GM19240 (cell line): ENCODE results near the gene GTF2A1.

ENCODE experiments used
- DNase-seq: peaks from one replicate; pipeline ENCODE4 v3.0.0; 2011; ENCODE audit warnings: low spot score; ENCODE audit not compliant: insufficient read length

The GTF2A1 gene

GRCh38 chr14:81179631-81180030, 41.1 kb downstream of the GTF2A1 start:
- no peak for DNase-seq

DNA sequence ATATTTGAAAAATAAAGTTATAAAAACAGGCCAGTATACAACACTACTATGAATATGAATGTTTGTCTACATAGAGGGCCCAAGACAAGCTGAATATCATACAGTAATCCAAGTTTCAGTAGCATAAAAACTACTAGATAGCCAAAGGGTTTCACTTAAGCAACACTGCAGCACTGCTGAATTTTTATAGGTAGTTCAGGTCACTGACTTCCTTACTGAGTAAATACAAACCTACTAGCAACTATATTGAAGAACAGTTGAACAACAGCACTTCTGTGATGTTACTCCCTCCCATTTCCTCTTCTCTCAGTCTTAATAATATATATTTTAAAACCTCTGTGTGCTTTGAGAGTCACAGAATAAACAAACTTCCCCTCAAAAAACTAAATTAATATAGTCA, 42.7 kb downstream of the GTF2A1 start:
- no peak for DNase-seq

GRCh38 chr14:81177225-81177624, 43.5 kb downstream of the GTF2A1 start:
- DNase-seq, result no peak

- DNase-seq, result no peak
These were observed 44.5 kb downstream of the GTF2A1 start for GRCh38 chr14:81176241-81176640.

DNA sequence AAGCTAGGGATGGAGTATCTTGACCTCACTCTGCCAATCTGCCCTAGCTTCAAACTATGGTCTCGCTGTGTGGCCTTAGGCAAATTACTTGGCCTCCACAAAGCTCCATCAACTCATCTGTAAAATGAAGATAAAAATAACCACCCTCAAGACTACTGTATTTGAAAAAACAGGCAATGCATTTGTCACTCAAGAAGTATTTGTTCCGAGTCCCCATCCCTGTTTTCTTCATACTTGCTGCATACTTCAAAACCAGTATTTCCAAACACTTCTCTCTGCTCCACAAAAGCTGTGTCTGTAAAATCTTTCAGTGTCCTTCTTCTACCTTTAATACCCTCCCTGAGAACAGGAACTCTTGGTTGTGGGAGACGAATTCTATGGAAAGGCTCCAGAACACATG, 47.9 kb downstream of the GTF2A1 start:
- DNase-seq, result no peak

- no peak for DNase-seq
These were observed 48.4 kb downstream of the GTF2A1 start for GRCh38 chr14:81172353-81172752.

DNA sequence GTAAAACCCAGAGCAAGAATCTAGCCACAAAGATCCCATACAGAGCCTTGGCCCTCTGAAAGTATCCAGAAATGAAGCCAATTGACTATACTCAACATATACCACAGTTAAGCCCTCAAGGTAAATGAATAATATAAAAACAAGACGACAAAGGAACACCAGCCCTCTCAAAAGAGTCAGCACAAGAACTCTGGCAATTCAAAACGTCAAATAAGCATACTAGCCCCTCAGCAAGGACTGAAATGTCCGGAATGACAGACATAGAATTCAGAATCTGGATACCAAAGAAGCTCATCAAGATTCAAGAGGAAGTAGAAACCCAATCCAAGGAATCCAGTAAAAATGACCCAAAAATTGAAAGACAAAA, 49.9 kb downstream of the GTF2A1 start:
- no peak for DNase-seq

- peak; percentile 34 for DNase-seq
These were observed 50.5 kb downstream of the GTF2A1 start for GRCh38 chr14:81170104-81170828.

DNA sequence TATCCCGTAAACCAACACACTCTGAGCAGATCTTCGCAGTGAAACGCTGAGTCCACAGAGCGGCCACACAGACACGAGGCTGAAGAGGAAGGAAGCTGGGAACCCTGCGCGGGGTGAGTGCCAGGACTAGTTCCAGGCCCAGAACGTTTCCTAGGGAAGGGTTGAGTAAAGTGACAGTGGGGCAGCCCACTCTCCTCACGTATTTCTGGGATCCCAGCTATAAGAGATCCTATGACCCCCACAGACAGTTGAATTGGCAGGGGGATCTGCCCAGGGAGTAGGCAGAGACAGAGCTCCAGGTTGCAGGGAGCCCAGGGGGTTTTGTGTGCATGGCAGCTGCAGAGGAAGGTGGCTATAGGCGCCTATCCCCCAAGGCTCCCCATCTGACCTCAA, 51.1 kb downstream of the GTF2A1 start:
- DNase-seq, result no peak

GRCh38 chr14:81169267-81169666, 51.5 kb downstream of the GTF2A1 start:
- DNase-seq, result no peak

DNA sequence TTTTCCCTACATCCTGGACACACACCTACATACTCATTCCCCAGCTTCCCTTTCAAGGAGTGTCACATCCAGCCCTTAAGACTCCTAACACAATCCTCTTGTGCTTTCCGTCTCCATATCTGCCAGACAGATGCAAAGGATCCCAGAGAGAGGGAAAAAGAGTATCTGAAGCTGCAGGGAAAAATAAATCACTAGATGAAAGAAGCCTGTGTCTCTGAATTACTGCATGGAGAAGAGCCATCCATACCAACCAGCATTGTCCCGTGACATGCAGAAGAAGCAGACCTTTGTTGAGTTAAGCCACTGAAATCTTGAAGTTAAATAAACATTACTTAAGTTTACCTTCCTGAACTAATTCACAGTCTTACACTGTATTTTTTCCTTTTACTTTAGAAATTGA, 54.6 kb downstream of the GTF2A1 start:
- DNase-seq, result no peak

DNA sequence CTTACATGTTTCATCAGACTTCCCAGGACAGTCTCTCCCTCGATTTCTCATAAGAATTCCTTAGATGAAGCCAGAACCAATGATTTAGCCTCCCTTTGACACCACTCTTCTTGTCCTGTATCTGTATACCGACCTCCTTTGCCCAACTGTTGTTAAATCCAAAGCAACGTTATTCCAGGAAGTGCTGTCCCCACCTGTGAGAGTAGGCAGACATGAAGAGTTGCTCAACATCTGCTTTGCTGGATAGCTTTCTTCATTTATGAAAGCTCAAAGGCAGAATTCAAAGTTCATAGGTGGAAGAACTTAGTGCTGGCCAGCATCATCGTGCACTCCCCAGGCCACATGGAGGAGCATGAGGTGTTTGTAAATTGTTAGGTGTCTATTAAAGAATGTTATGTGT, 55.6 kb downstream of the GTF2A1 start:
- DNase-seq, result no peak

- DNase-seq, result peak; percentile 25
These were observed 56.5 kb downstream of the GTF2A1 start for GRCh38 chr14:81164167-81164774.

GRCh38 chr14:81162941-81163340, 57.8 kb downstream of the GTF2A1 start:
- DNase-seq, result no peak

GRCh38 chr14:81161749-81162148, 59.0 kb downstream of the GTF2A1 start:
- DNase-seq, result no peak

GRCh38 chr14:81161088-81161487, 59.7 kb downstream of the GTF2A1 start:
- DNase-seq, result no peak

GRCh38 chr14:81157431-81157830, 63.3 kb downstream of the GTF2A1 start:
- DNase-seq, result no peak

DNA sequence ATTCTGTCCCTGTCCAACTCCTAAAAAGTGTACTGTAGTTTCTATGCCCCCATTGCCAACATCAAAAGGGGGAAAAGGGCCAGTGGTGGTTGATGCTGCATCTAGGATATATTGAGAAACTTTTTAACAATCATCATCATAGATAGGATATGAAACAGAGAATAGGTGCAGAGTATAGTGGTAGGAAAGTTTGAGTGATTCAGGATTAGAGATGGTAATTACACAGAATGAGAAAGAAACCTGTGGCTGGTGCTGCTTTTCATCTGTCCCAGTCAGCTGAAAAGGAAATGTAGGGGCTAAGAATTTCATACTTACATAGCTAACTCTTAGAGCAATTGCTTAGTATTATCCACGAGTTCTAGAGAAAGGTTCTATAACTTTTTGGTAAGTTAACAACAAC, 67.6 kb downstream of the GTF2A1 start:
- no peak for DNase-seq

DNA sequence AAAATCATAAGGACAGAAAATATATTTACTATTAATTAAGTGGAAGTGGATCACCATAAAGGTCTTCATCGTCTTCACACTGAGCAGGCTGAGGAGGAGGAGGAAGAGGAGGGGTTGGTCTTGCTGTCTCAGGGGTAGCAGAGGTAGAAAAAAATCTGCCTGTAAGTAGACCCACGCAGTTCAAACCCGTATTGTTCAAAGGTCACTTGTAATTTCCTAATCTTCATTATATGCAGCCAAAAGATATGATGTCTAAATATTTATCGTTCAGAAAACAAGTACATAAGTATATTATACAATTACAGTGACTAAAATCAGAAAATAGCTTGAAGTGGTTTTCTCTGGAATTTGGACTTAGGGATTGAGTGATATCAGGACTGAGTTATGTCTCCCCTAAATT, 72.1 kb downstream of the GTF2A1 start:
- DNase-seq, result no peak

DNA sequence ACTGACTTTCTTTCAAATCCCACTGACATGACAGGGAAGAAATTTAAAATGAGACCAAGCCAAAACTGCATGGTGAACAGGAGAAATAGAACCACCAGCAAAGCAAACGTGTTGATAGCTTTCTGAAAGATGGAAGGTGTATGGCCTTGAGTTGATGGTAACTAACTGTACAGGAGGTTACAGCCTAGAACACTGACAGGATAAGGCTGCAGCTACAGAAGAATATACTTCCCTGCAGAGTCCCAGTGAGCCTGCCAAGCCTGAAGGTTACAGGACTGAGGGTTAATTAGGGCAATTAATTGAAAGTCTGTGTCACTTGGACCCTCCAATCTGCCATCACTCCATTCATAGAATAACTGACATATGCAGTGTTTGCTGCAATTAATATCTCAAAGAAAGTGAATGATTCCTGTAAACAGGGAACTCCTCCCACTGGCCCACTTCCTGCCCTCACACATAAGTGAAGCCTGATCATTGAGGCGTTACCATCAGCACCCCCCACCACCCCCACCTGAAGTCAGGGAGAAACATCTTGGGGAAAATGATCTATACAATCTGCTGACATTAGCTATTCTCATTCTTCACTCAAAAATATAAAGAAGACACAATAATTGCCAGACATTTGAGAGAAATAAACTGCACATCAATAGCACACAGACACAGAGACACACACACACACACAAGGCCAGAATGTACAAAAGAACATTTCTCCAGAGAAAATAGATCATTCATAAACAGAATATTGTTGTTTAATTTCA, 73.4 kb downstream of the GTF2A1 start:
- DNase-seq, result no peak

- DNase-seq, result no peak
These were observed 75.7 kb downstream of the GTF2A1 start for GRCh38 chr14:81144824-81145603.

DNA sequence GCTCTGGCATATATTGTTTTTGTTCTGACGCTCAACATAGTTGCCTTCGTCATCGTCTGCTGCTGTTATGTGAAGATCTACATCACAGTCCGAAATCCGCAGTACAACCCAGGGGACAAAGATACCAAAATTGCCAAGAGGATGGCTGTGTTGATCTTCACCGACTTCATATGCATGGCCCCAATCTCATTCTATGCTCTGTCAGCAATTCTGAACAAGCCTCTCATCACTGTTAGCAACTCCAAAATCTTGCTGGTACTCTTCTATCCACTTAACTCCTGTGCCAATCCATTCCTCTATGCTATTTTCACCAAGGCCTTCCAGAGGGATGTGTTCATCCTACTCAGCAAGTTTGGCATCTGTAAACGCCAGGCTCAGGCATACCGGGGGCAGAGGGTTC, 77.0 kb downstream of the GTF2A1 start:
- no peak for DNase-seq
